Progenitor cell of endocrine pancreas (in vitro differentiated cells): ENCODE measurements around the gene WRAP73. TPM values are rescaled to one million over a fixed set of nuclear protein-coding genes. Genes with fewer than 3 reads are reported as not detected.

Source experiments
- DNase-seq: peaks from one replicate; pipeline ENCODE4 v3.0.0; 2021; ENCODE audit warnings: low spot score; ENCODE audit not compliant: unreplicated experiment
- H3K27ac Mint-ChIP-seq: 2 replicates; pipeline ENCODE4 v1.8.0; 2021; ENCODE audit warnings: mild to moderate bottlenecking, moderate library complexity, mixed read lengths
- H3K27me3 Mint-ChIP-seq: 2 replicates; pipeline ENCODE4 v1.8.0; 2021; ENCODE audit warnings: mixed read lengths
- H3K36me3 Mint-ChIP-seq: 2 replicates; pipeline ENCODE4 v1.8.0; 2022; ENCODE audit warnings: mixed read lengths; ENCODE audit not compliant: insufficient read depth
- H3K4me1 Mint-ChIP-seq: 2 replicates; pipeline ENCODE4 v1.8.0; 2021; ENCODE audit warnings: low read depth, mixed read lengths
- H3K4me3 Mint-ChIP-seq: 2 replicates; pipeline ENCODE4 v1.8.0; 2021; ENCODE audit warnings: low read depth, mild to moderate bottlenecking, moderate library complexity, mixed read lengths
- H3K9me3 Mint-ChIP-seq: 2 replicates; pipeline ENCODE4 v1.8.0; 2021; ENCODE audit warnings: low read depth, mixed read lengths
- total RNA-seq: library from RNA; stranded (reverse); gene quantifications from 2 replicates; pipeline ENCODE4 v1.2.1, GENCODE V29; 2021
- TF ChIP-seq, protein P1 (sequence below): fragments of 200-600 bp; sonication (generic); IDR thresholded peaks from one replicate; pipeline ENCODE4 v1.5.0; 2021; ENCODE audit warnings: antibody characterized with exemption, mild to moderate bottlenecking; ENCODE audit not compliant: unreplicated experiment

WRAP73 gene
- total RNA-seq, 1 donor from 2014 or later = 28.1 TPM

DNA sequence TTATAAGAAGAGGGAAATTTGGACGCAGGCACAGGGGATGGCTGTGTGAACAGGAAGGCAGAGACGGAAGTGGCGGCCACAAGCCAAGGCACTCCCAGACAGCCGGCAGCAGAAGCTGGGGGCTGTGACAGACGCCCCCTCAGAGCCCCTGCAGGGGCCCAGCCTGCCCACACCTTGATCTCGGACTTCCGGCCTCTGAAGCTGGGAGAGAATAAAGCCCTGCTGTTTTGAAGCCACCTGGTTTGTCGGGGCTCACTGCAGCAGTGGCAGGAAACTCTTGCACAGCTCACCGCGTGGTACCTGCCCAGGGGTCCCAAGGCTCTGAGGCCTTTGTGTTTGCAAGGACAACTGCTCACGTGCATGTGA, 52.3 kb downstream of the WRAP73 start:
- Mint-ChIP-seq H3K27me3 (no peaks in the 10 kb centered on the region), H3K36me3 (peaks cover 2% of the 10 kb centered on the region), H3K27ac (no peak overlapping the region), H3K9me3 (no peaks in the 10 kb centered on the region), H3K4me3 (no peak overlapping the region), H3K4me1 (peaks cover 6% of the 10 kb centered on the region)
- TF ChIP-seq, protein P1, sequence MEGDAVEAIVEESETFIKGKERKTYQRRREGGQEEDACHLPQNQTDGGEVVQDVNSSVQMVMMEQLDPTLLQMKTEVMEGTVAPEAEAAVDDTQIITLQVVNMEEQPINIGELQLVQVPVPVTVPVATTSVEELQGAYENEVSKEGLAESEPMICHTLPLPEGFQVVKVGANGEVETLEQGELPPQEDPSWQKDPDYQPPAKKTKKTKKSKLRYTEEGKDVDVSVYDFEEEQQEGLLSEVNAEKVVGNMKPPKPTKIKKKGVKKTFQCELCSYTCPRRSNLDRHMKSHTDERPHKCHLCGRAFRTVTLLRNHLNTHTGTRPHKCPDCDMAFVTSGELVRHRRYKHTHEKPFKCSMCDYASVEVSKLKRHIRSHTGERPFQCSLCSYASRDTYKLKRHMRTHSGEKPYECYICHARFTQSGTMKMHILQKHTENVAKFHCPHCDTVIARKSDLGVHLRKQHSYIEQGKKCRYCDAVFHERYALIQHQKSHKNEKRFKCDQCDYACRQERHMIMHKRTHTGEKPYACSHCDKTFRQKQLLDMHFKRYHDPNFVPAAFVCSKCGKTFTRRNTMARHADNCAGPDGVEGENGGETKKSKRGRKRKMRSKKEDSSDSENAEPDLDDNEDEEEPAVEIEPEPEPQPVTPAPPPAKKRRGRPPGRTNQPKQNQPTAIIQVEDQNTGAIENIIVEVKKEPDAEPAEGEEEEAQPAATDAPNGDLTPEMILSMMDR = no peak
- DNase-seq = no peak

DNA sequence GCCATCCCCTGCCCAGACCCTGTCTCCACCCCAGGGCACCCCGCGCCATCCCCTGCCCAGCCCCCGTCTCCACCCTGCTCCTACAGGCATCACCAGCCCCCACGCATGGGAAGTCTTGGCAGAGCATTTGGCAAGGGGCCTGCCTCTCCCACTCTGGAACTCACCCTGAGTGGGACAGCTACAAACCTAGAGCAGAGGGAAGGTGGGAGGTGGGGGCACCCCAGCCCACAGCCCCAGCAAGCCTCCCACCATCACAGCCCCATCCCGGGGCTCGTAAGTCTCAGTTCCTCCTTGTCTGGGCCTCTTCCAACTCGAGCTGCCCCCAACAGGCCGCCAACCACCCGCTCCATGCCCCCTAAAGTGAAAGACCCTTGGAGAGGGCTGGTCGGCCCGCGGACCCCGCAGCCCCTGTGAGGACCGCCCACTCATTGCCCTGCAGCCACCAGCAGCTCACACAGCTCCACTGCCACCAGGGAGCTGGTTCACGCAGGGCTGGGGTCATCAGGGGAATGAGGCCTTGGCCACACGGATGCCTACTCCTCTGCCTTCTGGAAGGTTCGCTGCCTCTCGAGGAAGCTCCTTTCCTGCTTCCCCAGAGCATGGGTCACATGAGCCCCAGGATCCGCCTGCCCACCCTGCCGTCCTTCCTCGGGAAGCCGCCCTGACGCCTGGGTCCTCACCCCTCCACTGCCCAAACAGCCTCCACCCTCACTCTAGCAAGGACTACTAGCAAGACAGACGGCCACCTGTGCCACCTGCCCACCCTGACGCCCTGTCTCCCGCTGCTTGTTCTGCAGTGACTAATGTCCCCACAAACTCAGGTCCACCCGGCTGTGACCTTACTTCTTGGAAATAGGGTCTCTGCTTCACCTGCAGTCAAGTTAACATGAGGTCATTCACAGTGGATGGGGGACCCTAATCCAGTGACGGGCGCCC, 53.0 kb downstream of the WRAP73 start:
- TF ChIP-seq, protein P1 = no peak
- H3K27ac Mint-ChIP-seq = no peak overlapping the region
- peaks cover 2% of the 10 kb centered on the region for H3K36me3 Mint-ChIP-seq
- H3K9me3 Mint-ChIP-seq = no peaks in the 10 kb centered on the region
- no peaks in the 10 kb centered on the region for H3K27me3 Mint-ChIP-seq
- H3K4me1 Mint-ChIP-seq = peaks cover 6% of the 10 kb centered on the region
- no peak overlapping the region for H3K4me3 Mint-ChIP-seq
- no peak for DNase-seq

DNA sequence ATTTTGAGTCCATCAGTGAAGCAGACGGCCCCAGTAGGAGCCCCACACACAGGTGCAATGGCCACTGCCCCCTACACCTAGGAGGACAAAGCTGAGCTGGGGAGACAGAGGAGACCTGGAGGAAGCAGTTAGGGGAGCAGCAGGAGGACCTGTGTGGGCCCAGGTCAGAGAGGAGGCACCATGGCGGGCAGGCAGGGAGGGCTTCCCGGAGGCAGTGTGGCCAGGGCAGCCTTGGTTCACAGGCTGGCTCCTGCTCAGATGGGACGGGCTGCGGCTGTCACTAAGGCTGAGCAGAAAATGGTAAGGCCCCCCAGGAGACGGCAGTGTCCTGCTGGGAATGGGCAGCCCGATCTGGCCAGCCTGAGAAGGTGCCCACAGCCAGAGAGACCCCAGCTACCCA, 54.0 kb downstream of the WRAP73 start:
- peaks cover 6% of the 10 kb centered on the region for H3K4me1 Mint-ChIP-seq
- DNase-seq = no peak
- no peak overlapping the region for H3K27ac Mint-ChIP-seq
- H3K9me3 Mint-ChIP-seq = no peaks in the 10 kb centered on the region
- no peaks in the 10 kb centered on the region for H3K27me3 Mint-ChIP-seq
- H3K36me3 Mint-ChIP-seq = no peaks in the 10 kb centered on the region
- H3K4me3 Mint-ChIP-seq = no peak overlapping the region
- TF ChIP-seq, protein P1 = no peak

DNA sequence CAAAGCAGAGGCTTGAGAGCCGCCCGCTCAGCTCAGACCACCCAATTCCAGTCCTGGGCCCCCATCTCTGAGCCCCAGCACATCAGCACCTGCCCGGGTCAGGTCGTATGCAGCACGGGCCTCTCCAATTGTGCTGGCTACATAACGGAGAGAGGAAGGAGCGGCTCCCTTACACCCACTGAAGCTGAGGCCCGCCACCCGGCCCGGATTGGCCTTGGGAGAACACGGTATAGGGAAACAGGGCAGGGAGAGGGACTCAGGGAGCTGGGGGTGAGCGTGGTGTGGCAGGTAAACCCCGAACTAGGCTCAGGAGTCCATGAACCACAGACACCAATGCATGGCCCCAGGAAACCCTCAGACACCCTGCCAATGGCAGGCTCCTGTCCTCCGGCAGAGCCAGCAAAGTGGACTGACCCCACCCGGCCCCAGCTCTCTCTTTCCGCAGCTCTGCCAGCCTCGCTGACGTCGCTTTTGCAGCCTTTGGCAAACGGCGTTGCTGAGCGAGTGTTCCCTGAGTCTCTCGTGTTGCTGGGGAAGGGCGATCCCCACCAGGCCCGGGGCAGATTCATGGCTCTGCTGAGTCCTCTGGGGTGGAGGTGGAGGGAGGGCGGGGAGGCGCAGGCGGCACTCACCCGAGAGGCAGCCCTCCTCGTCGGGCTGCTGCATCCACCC, 55.1 kb downstream of the WRAP73 start:
- Mint-ChIP-seq H3K36me3 (no peaks in the 10 kb centered on the region), H3K4me3 (no peak overlapping the region), H3K9me3 (no peaks in the 10 kb centered on the region), H3K4me1 (peaks cover 6% of the 10 kb centered on the region), H3K27ac (no peak overlapping the region), H3K27me3 (no peaks in the 10 kb centered on the region)
- DNase-seq = no peak
- TF ChIP-seq, protein P1 = no peak

DNA sequence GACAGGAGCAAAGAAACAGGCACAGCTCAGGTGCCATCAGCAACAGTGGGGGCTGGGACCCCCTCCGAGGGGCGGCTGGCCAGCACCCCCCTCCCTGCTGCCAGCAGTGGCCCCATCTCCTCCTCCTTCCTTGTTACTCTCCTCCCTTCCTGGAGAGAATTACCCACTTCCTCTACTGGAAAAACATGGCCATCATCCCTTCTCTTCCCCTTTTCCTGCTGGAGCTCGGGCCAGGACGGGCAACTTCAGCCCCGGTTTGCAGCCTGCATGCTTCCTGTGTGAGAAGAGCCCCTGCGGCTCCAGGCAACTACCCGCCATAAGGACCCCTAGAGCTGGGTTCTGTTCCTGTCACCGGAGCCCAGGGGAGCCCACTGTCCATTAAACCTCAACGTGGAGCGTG, 56.2 kb downstream of the WRAP73 start:
- H3K4me1 Mint-ChIP-seq = peaks cover 6% of the 10 kb centered on the region
- no peaks in the 10 kb centered on the region for H3K27me3 Mint-ChIP-seq
- no peaks in the 10 kb centered on the region for H3K36me3 Mint-ChIP-seq
- no peak overlapping the region for H3K27ac Mint-ChIP-seq
- no peak overlapping the region for H3K4me3 Mint-ChIP-seq
- no peaks in the 10 kb centered on the region for H3K9me3 Mint-ChIP-seq
- TF ChIP-seq, protein P1 = no peak
- no peak for DNase-seq
